GM13977 (cell line): ENCODE data around the gene SLIT3.

ENCODE experiments used
- DNase-seq: peaks from one replicate; pipeline ENCODE4 v3.0.0; 2012; ENCODE audit warnings: low spot score
- in situ Hi-C: fragments of 300-500 bp; cut with MboI; formaldehyde crosslinking; loops from one replicate; pipeline ENCODE4 v1.12.0; 2022; ENCODE audit warnings: low sequenced_read_pairs, low pct_unique_long_range_greater_than_20kb, mixed read lengths, inconsistent platforms; ENCODE audit not compliant: unreplicated experiment
- TF ChIP-seq, protein P1 (sequence below): IDR thresholded peaks from 2 replicates; pipeline ENCODE4 v1.5.1; 2012; ENCODE audit warnings: mild to moderate bottlenecking, control low read depth; ENCODE audit not compliant: insufficient read depth; ENCODE audit errors: extremely low read depth, missing control alignments

SLIT3 gene

DNA sequence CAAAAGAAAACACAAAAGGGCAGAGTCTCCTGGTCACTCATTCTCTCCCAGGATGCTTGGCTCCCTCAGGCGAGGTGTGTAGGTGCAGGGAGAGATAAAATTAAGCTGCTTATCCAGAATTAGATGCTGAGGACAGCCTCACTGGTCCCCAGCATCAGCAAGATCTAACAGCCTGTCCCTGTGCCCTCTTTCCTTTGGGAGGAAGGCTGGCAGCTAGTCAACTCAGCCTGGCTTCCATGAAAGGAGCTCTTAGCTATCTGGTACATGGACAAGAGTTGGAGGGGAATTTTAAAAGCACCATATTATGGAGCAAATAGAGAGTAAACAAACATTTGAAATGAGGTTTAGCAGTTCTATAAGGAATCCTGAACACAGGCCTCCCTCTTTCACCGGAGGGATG, 523.3 kb downstream of the SLIT3 start:
- no peak for DNase-seq
- TF ChIP-seq, protein P1, sequence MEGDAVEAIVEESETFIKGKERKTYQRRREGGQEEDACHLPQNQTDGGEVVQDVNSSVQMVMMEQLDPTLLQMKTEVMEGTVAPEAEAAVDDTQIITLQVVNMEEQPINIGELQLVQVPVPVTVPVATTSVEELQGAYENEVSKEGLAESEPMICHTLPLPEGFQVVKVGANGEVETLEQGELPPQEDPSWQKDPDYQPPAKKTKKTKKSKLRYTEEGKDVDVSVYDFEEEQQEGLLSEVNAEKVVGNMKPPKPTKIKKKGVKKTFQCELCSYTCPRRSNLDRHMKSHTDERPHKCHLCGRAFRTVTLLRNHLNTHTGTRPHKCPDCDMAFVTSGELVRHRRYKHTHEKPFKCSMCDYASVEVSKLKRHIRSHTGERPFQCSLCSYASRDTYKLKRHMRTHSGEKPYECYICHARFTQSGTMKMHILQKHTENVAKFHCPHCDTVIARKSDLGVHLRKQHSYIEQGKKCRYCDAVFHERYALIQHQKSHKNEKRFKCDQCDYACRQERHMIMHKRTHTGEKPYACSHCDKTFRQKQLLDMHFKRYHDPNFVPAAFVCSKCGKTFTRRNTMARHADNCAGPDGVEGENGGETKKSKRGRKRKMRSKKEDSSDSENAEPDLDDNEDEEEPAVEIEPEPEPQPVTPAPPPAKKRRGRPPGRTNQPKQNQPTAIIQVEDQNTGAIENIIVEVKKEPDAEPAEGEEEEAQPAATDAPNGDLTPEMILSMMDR, result no peak
- in situ Hi-C loops, result no loop called here

- in situ Hi-C loops, result no loop called here
- TF ChIP-seq, protein P1, result no peak
- DNase-seq, result no peak
Observed at GRCh38 chr5:168776070-168776469, 524.9 kb downstream of the SLIT3 start.

DNA sequence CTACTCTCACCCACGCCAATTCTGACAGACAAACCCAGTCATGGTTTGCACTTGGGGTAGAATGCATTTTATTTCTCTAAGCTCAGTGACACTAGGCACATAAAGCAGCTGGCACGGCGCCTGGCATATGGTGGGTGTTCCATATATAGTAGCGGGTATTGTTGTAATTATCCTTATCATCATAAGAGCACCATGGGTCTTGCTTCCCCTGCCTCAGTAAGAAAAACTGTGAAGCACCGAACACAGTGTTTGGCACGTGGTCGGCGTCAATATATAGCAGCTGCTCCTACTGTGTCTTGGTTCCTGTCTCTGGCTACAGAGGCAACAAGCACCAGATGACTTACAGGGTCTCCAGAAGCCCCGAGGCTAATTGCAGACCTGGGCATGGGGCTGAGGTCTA, 527.7 kb downstream of the SLIT3 start:
- TF ChIP-seq, protein P1, result no peak
- DNase-seq, result no peak
- in situ Hi-C loops, result no loop called here

DNA sequence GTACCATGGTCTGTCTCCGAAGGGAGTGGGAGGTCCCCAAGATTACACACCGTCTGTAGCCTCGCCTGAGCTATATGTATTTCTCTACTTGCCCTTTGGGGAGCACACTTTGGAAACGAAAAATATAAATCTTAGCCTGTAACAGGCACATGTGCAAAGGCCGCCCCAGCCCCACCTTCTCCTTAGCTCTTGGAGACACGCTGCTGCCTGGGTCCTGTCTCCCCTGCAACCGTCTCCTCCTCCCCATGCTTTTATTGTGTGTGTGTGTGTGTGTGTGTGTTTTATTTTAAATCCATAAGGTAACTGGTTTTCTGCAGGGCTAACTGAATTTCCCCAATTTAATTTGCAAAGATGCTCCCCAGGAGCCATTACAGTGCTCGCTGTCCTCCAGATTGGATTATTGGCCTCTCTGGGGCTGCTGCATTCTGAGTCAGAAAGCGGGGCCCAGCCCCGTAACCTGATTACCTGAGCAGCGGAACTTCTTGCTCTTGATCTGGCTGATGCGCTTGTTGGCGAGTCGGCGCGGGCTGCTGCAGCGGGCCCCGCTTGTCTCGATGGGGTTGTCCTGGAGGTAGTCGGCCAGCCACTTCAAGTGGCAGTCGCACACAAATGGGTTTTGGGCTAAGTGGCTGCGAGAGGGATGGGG, 528.5 kb downstream of the SLIT3 start:
- TF ChIP-seq, protein P1, result no peak
- in situ Hi-C loops, result no loop called here
- DNase-seq, result no peak

GRCh38 chr5:168771678-168772077, 529.3 kb downstream of the SLIT3 start:
- in situ Hi-C loops, result no loop called here
- DNase-seq, result no peak
- TF ChIP-seq, protein P1, result no peak

GRCh38 chr5:168770996-168771395, 529.9 kb downstream of the SLIT3 start:
- in situ Hi-C loops, result no loop called here
- no peak for DNase-seq
- TF ChIP-seq, protein P1, result no peak
